ENCODE measurements around the gene EED. TPM values are rescaled to one million over a fixed set of nuclear protein-coding genes. Genes with fewer than 3 reads are reported as not detected.
"Not testable (repeated sequence)": the region's sequence is repeated elsewhere in the genome, so short reads cannot be mapped to it uniquely, and the experiment has no call there.

EED gene
- total RNA-seq, 6 experiments from 2014 or later: 14.6 to 19.8 (median 17.1) TPM

GRCh38 chr11:86288776-86289507, 44.4 kb downstream of the EED start:
- no peaks in the 10 kb centered on the region for H3K9me3 Mint-ChIP-seq
- no peak overlapping the region for H3K4me3 Mint-ChIP-seq
- H3K27ac Mint-ChIP-seq: no peak overlapping the region
- H3K36me3 Mint-ChIP-seq (ENCODE audit: low read depth): 0 out of 2 replicates have a peak, but pooled peaks cover 3% of the 10 kb centered on the region
- no peak for DNase-seq
- no peak for TF ChIP-seq CTCF (IDR thresholded peaks at IDR 0.05)
- H3K4me1 Mint-ChIP-seq (ENCODE audit: low read depth): peaks cover 5% of the 10 kb centered on the region; the same call in 1 of the 2 replicates
- H3K27me3 Mint-ChIP-seq (ENCODE audit: insufficient read depth): no peaks in the 10 kb centered on the region

GRCh38 chr11:86289508-86290280, 45.1 kb downstream of the EED start:
- H3K36me3 Mint-ChIP-seq (ENCODE audit: low read depth); DNase-seq; H3K27me3 Mint-ChIP-seq (ENCODE audit: insufficient read depth); H3K9me3 Mint-ChIP-seq; H3K4me3 Mint-ChIP-seq; H3K27ac Mint-ChIP-seq; H3K4me1 Mint-ChIP-seq (ENCODE audit: low read depth): not testable (repeated sequence)

- no peak overlapping the region for H3K27ac Mint-ChIP-seq
- H3K9me3 Mint-ChIP-seq: no peaks in the 10 kb centered on the region
- peaks cover 1% of the 10 kb centered on the region; the same call in 1 of the 2 replicates for H3K27me3 Mint-ChIP-seq (ENCODE audit: insufficient read depth)
- no peaks in the 10 kb centered on the region for H3K36me3 Mint-ChIP-seq (ENCODE audit: low read depth)
- no peak overlapping the region for H3K4me3 Mint-ChIP-seq
- peak; percentile 62 for DNase-seq
- H3K4me1 Mint-ChIP-seq (ENCODE audit: low read depth): peaks cover 5% of the 10 kb centered on the region; the same call in 1 of the 2 replicates
- peak; percentile 91 for TF ChIP-seq CTCF (IDR thresholded peaks at IDR 0.05)
Measured at GRCh38 chr11:86291466-86292262, 47.1 kb downstream of the EED start.

- Mint-ChIP-seq H3K27ac (no peak overlapping the region), H3K36me3 (ENCODE audit: low read depth) (no peaks in the 10 kb centered on the region), H3K9me3 (no peaks in the 10 kb centered on the region), H3K4me3 (no peak overlapping the region), H3K4me1 (ENCODE audit: low read depth) (peaks cover 5% of the 10 kb centered on the region; the same call in 1 of the 2 replicates), H3K27me3 (ENCODE audit: insufficient read depth) (peaks cover 1% of the 10 kb centered on the region; the same call in 1 of the 2 replicates)
- TF ChIP-seq CTCF (IDR thresholded peaks at IDR 0.05): no peak
- no peak for DNase-seq
Measured at GRCh38 chr11:86292912-86293616, 48.5 kb downstream of the EED start.

- no peak for DNase-seq
- H3K36me3 Mint-ChIP-seq (ENCODE audit: low read depth): no peaks in the 10 kb centered on the region
Measured at GRCh38 chr11:86294026-86294425, 49.5 kb downstream of the EED start.

More at GRCh38 chr11:86294026-86294425, 49.5 kb downstream of the EED start:
- Mint-ChIP-seq H3K9me3 (no peaks in the 10 kb centered on the region), H3K4me3 (no peak overlapping the region), H3K4me1 (ENCODE audit: low read depth) (peaks cover 5% of the 10 kb centered on the region; the same call in 1 of the 2 replicates), H3K27me3 (ENCODE audit: insufficient read depth) (peaks cover 1% of the 10 kb centered on the region; the same call in 1 of the 2 replicates), H3K27ac (no peak overlapping the region)
- TF ChIP-seq CTCF (IDR thresholded peaks at IDR 0.05): no peak
